ENCODE results near the gene GNAQ.

The GNAQ gene

DNA sequence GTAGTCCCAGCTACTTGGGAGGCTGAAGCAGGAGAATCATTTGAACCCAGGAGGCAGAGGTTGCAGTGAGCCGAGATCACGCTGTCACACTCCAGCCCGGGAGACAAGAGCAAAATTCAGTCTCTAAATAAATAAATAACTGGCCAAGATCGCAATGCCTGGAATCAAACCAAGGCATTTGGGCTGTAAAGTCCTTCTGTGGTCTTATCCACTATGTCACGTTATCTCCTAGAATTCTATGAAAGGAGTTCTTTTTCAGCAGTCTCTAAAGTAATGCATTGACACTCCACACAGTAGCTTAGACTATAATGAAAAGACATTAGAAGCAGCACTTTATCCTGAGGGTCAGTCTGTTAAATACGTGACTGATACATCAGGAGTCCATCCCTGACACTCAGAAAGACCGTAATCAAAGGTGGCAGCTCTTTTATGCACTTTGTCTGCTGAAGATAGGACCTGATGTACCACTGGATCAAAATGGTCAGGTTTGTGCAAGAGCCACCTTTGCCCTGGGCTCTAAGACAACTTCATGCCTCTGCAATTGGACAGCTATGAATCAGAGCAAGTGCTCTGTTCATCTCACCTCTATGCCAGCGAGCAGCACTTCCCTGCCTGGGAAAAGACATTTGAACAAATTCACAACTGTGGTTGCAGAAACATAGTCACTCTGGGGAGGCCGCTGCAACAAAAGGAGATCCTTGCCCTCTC, 351.8 kb downstream of the GNAQ start:
- Histone ChIP-seq H3K27ac (no peak overlapping the region), H3K4me3 (ENCODE audit: low read depth, low read length) (no peak overlapping the region), H3K36me3 (replicated peaks) (no peaks in the 10 kb centered on the region), H3K27me3 (replicated peaks) (no peaks in the 10 kb centered on the region)
- DNase-seq = no peak
- in situ Hi-C loops (cut with HindIII; ENCODE audit: low pct_ligation_motif_present, low sequenced_read_pairs) = no loop called here
- no peak for TF ChIP-seq CTCF (IDR thresholded peaks at IDR 0.05; ENCODE audit: low read depth, low read length, missing control alignments)

DNA sequence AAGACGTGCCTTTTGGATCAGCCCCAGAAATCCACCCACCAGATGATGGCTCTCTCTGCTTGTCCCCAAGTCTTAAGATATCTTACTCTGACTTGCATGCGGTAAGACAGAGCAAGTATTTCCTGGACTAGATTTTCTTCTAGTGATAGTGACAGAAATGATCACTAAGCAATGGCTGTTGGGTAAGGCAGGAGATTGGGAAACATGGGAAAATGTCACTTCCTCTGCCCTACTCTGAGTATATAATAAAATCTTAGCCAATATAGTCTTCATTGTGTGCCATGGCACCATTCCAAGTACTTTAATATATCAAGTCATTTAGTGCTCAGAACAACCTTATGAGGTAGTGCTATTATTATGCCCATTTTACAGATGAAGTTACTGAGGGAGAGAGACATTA, 352.5 kb downstream of the GNAQ start:
- TF ChIP-seq CTCF (IDR thresholded peaks at IDR 0.05; ENCODE audit: low read depth, low read length, missing control alignments) = no peak
- in situ Hi-C loops (cut with HindIII; ENCODE audit: low pct_ligation_motif_present, low sequenced_read_pairs) = no loop called here
- Histone ChIP-seq H3K27me3 (replicated peaks) (no peaks in the 10 kb centered on the region), H3K27ac (no peak overlapping the region), H3K4me3 (ENCODE audit: low read depth, low read length) (no peak overlapping the region), H3K36me3 (replicated peaks) (no peaks in the 10 kb centered on the region)
- no peak for DNase-seq

- DNase-seq = no peak
- no peak for TF ChIP-seq CTCF (IDR thresholded peaks at IDR 0.05; ENCODE audit: low read depth, low read length, missing control alignments)
- in situ Hi-C loops (cut with HindIII; ENCODE audit: low pct_ligation_motif_present, low sequenced_read_pairs) = no loop called here
- no peak overlapping the region for H3K27ac ChIP-seq
- H3K36me3 ChIP-seq (replicated peaks) = no peaks in the 10 kb centered on the region
- no peaks in the 10 kb centered on the region for H3K27me3 ChIP-seq (replicated peaks)
- H3K4me3 ChIP-seq (ENCODE audit: low read depth, low read length) = no peak overlapping the region
Measured at GRCh38 chr9:77677957-77678535, 353.6 kb downstream of the GNAQ start.

- Histone ChIP-seq H3K27me3 (replicated peaks) (no peaks in the 10 kb centered on the region), H3K4me3 (ENCODE audit: low read depth, low read length) (no peak overlapping the region), H3K27ac (no peak overlapping the region), H3K36me3 (replicated peaks) (no peaks in the 10 kb centered on the region)
- DNase-seq = no peak
- in situ Hi-C loops (cut with HindIII; ENCODE audit: low pct_ligation_motif_present, low sequenced_read_pairs) = no loop called here
- no peak for TF ChIP-seq CTCF (IDR thresholded peaks at IDR 0.05; ENCODE audit: low read depth, low read length, missing control alignments)
Measured at GRCh38 chr9:77677397-77677796, 354.2 kb downstream of the GNAQ start.

GRCh38 chr9:77673941-77674791, 357.4 kb downstream of the GNAQ start:
- in situ Hi-C loops (cut with HindIII; ENCODE audit: low pct_ligation_motif_present, low sequenced_read_pairs) = no loop called here
- H3K4me3 ChIP-seq (ENCODE audit: low read depth, low read length) = no peak overlapping the region
- H3K27me3 ChIP-seq (replicated peaks) = no peaks in the 10 kb centered on the region
- no peak for DNase-seq
- no peak overlapping the region for H3K27ac ChIP-seq
- no peaks in the 10 kb centered on the region for H3K36me3 ChIP-seq (replicated peaks)
- TF ChIP-seq CTCF (IDR thresholded peaks at IDR 0.05; ENCODE audit: low read depth, low read length, missing control alignments) = no peak
